LNCAP (cell line): ENCODE results near the gene IGF2.

Experiments
- TF ChIP-seq, protein P1 (sequence below): fragments of 450-650 bp; IDR thresholded peaks from 2 replicates; pipeline ENCODE4 v1.5.1; 2017; ENCODE audit warnings: mild to moderate bottlenecking

The IGF2 gene

DNA sequence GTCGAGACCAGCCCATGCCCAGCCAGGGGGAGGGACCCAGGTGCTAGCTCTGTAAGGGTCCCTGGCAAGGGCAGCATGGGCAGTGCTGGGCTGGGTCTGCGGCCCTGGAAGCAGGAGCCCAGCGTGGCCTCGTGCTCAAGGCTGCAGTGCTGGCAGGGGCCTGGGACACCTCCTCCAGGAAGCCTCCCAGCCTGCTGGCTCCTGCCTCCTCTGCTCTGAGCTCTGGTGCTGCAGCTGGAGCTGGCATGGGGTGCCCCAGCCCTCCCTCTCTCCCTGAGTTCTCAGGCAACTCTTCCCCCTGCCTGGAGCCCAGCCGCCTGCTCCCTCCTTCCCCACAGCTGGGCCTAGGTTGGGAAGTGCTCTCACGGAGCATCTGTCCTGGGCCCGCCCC is 15.0 kb upstream of the IGF2 start:
- TF ChIP-seq, protein P1, sequence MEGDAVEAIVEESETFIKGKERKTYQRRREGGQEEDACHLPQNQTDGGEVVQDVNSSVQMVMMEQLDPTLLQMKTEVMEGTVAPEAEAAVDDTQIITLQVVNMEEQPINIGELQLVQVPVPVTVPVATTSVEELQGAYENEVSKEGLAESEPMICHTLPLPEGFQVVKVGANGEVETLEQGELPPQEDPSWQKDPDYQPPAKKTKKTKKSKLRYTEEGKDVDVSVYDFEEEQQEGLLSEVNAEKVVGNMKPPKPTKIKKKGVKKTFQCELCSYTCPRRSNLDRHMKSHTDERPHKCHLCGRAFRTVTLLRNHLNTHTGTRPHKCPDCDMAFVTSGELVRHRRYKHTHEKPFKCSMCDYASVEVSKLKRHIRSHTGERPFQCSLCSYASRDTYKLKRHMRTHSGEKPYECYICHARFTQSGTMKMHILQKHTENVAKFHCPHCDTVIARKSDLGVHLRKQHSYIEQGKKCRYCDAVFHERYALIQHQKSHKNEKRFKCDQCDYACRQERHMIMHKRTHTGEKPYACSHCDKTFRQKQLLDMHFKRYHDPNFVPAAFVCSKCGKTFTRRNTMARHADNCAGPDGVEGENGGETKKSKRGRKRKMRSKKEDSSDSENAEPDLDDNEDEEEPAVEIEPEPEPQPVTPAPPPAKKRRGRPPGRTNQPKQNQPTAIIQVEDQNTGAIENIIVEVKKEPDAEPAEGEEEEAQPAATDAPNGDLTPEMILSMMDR = no peak

DNA sequence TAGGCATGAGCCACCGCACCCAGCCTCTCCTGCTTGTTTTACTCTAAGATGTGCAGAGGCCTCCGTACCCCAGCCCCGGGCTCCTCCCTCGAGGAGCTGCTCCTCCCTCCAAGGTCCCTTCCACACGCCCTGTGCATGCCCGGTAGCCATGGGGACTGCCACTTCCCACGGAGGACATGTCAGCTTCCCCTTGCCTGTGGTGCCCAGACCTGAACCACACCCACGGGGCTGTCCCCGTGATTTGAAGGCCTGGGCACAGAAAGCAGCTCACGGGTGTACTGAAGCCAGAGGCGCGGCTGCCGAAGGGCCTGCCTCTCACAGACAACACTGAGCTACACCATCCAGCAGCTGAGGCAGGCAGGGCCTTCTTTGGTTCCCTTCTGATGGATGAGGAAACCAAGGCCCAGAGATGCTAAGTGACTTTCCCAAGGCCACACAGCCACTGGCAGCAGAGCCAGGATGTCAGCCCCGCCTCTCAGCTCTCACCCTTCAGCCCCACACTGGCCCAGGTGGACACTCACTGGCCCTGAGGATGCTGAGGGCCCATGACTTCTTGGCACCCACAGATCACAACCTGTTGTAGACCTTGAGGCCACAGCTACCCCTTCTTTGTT is 14.5 kb upstream of the IGF2 start:
- TF ChIP-seq, protein P1 = no peak

DNA sequence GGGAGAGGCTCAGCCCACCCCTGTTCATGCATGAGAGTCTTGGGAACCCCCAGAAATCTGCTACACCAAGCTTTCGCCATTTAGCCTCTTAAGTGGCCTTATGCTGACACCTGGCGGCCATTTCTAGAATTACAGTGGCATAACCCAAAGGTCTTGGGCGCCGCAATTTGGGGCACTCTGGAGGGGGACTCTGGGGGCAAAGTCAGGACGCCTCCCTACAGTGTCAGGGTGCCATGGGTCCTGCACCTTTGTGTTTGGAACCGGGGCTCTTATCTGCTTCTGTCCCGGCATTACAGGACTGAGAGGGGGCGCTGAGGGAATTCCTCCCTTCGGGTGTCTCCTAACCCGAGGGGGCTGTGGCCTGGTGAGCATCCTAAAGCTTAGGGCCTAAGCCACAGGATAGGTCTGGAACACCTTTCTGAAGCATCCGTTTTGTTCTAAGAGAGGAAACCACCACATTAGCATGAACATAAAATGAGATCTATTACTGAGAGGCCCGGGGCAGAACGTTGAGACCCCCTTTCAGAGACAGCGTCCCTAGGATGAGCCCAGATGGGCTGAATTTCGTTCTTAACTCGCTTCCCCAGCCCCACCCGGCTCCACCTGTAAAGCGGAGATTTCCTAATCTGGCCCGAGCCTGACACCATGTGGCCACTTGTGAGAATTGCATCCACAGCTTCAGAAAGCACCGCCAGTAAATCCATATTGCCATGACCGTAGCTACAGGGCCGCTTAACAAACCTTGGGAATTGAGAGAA is 12.5 kb upstream of the IGF2 start:
- TF ChIP-seq, protein P1 = peak; percentile 66

DNA sequence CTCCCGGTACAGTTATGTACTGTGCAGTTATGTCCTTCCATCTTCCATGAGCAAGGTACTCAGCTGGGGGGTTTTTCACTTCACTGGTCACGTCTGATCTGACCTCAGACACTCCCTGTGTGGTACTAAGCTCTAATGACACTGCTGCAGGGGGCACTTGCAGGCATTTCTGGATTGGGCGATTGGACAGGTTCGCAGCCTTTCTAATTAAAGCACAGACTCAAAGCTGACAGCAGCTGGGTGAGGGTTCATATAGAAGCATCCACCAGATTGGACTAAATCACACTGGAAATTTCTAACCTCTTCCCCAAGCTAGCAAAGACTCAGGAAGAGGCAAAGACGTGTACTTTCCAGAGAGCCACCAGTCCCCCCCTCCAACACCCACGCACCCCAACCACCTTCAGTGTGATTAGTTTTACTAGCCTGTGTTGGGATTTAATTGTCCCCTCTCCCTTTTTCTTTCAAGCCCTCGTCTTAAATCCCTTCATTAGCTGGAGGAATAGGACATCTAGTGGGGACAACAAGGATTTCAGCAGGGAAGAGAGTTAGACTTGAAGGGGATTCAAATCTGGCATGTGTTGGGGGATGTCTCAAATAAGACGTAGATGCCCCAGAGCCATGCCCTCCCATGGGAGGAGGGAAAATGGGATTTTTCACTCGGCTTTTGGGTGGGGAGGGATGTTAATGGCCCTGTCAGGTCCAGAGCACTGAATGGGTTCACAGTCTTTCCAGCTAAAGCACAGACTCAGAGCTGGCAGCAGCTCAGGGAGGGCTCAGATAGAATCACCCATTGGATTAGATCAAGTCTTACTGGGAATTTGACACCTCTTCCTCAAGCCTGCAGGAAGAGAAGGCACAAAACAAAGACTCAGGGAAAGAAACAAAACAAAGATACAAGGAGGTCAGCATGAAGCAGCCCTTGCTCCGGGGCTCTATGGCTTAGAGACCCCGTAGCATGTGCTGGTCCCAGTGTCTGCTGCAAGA is 11.0 kb upstream of the IGF2 start:
- TF ChIP-seq, protein P1 = peak; percentile 56

DNA sequence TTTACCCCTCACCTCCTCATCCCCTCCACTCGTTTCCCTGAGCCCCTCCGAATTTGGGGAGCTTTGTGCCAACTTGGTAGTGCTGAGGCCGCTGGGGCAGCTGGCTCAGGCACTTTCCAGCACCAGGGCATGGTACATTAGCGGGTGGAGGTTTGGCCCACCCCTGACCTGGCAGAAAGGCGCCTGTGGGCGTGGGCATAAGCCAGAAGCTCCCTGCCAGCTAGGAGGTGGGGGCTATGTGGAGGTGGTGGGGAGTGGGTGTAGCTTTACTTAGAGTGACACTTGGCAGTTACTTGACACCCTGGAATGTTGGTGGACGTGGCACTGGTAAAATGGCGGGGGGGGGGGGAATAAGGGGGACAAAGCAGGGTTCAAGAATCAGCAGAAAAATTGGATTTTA is 10.3 kb upstream of the IGF2 start:
- TF ChIP-seq, protein P1 = no peak

DNA sequence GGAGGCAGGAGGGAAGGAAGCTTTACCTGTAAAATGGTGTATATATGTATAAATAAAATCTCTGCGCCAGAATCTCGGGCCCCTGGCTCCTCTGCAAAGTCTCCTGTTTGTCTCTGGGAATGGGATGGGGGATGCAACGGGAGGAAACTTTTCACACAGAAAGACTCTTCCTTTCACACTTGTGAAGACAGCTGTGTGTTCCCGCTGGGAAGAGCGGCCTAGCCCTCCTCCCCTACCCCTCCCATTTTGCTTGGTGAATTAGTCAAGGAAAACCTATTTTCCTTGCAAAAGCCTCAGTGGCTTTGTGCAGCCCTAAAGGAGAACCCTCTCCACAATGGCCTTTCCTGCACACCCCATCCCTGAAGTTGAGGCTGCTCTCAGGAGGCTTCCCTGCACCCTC is 9.4 kb upstream of the IGF2 start:
- TF ChIP-seq, protein P1 = no peak

DNA sequence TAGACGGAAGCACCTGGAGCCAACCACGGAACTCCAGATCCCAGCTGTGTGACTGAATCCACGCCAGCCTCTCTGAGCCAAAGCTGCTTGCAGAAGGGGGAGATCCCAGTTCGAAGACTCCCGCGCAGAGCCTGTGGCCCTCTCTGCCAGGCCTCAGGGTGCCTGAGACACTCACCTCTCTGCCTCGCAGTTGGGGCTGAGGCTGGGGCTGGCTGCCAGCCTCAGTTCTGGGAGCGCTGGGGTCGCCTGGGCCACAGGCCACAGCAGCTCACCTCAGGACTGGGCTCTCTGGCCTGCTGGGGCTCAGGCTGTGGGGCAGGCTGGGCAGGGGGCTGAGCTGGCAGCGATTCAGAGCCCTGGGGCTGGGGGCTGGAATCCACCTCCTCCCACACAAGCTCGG is 8.2 kb upstream of the IGF2 start:
- TF ChIP-seq, protein P1 = no peak
